Nephron progenitor cell (in vitro differentiated cells): ENCODE results near the gene LIME1.

Source experiments
- DNase-seq: peaks from one replicate; pipeline ENCODE4 v3.0.0; 2021
- H3K27ac Mint-ChIP-seq: 2 replicates; pipeline ENCODE4 v1.8.0; 2021; ENCODE audit warnings: mild to moderate bottlenecking, moderate library complexity, mixed read lengths
- H3K27me3 Mint-ChIP-seq: 2 replicates; pipeline ENCODE4 v1.8.0; 2021; ENCODE audit warnings: mild to moderate bottlenecking, low read depth, mixed read lengths; ENCODE audit not compliant: poor library complexity
- H3K36me3 Mint-ChIP-seq: 2 replicates; pipeline ENCODE4 v1.8.0; 2021; ENCODE audit warnings: low read depth, mixed read lengths
- H3K4me1 Mint-ChIP-seq: 2 replicates; pipeline ENCODE4 v1.8.0; 2021; ENCODE audit warnings: mixed read lengths
- H3K4me3 Mint-ChIP-seq: 2 replicates; pipeline ENCODE4 v1.8.0; 2021; ENCODE audit warnings: mild to moderate bottlenecking, moderate library complexity, mixed read lengths
- H3K9me3 Mint-ChIP-seq: 2 replicates; pipeline ENCODE4 v1.8.0; 2021; ENCODE audit warnings: mild to moderate bottlenecking, moderate library complexity, mixed read lengths
- CTCF ChIP-seq: fragments of 200-600 bp; sonication (generic); IDR thresholded peaks from 2 replicates; pipeline ENCODE4 v1.5.0; 2021; ENCODE audit warnings: antibody characterized with exemption

Gene LIME1

GRCh38 chr20:63701051-63701328 lies 35.5 kb upstream of the LIME1 start:
- no peak for TF ChIP-seq CTCF
- Mint-ChIP-seq H3K27me3 (no peaks in the 10 kb centered on the region), H3K36me3 (peaks cover 7% of the 10 kb centered on the region), H3K4me1 (peaks cover 24% of the 10 kb centered on the region), H3K27ac (no peak overlapping the region), H3K4me3 (no peak overlapping the region), H3K9me3 (no peaks in the 10 kb centered on the region)
- DNase-seq: no peak

DNA sequence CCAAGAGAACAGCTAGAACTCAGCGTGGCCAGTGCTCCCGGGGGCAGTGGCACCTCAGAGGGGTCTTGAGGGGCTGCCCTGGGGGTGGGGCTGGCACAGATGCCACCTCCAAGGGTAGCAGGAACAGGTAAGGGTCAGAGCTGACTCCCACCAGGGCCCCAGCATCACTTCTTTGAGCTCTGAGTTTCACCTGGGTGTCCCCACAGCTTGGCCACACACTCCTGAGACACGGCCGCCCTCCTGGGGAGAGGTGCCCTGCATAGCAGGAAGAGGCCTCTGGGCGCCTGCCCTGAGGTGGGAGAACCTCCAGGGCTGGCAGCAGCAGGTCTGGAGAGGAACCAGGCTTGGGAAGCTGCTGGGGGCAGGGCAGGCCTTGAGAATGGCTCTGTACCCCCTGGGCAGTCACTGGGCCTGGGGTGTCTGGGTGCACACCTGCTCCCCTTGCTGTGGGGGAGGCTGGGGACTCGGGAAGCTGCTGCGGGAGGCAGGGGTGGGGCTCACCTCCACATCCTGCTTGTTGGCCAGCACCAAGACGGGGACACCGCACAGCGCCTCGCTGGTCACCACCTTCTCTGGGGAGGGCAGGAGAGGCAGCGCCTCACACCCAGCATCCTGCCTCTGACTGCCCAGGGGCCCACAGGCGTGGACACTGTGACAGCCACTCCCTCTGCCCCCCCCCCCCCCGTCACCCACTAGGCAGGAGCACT lies 35.0 kb upstream of the LIME1 start:
- Mint-ChIP-seq H3K4me1 (peaks cover 22% of the 10 kb centered on the region), H3K27me3 (no peaks in the 10 kb centered on the region), H3K9me3 (no peaks in the 10 kb centered on the region), H3K36me3 (peaks cover 7% of the 10 kb centered on the region), H3K27ac (no peak overlapping the region), H3K4me3 (no peak overlapping the region)
- TF ChIP-seq CTCF: no peak
- no peak for DNase-seq

- Mint-ChIP-seq H3K4me1 (peaks cover 27% of the 10 kb centered on the region), H3K4me3 (no peak overlapping the region), H3K27ac (no peak overlapping the region), H3K9me3 (no peaks in the 10 kb centered on the region), H3K27me3 (no peaks in the 10 kb centered on the region), H3K36me3 (peaks cover 7% of the 10 kb centered on the region)
- DNase-seq: no peak
- no peak for TF ChIP-seq CTCF
Measured at GRCh38 chr20:63702036-63702665, 34.3 kb upstream of the LIME1 start.

GRCh38 chr20:63702751-63703470 lies 33.6 kb upstream of the LIME1 start:
- Mint-ChIP-seq H3K27me3 (no peaks in the 10 kb centered on the region), H3K9me3 (no peaks in the 10 kb centered on the region), H3K36me3 (peaks cover 7% of the 10 kb centered on the region), H3K4me1 (peaks cover 19% of the 10 kb centered on the region), H3K27ac (no peak overlapping the region), H3K4me3 (no peak overlapping the region)
- DNase-seq: no peak
- TF ChIP-seq CTCF: no peak

- Mint-ChIP-seq H3K4me1 (peaks cover 18% of the 10 kb centered on the region), H3K27me3 (no peaks in the 10 kb centered on the region), H3K36me3 (peaks cover 7% of the 10 kb centered on the region), H3K4me3 (no peak overlapping the region), H3K27ac (no peak overlapping the region), H3K9me3 (no peaks in the 10 kb centered on the region)
- DNase-seq: no peak
- no peak for TF ChIP-seq CTCF
Measured at GRCh38 chr20:63703471-63703975, 32.9 kb upstream of the LIME1 start.
